Parathyroid adenoma (tissue), 2 donors: ENCODE data around the gene CTNNA1.

Experiments
- H2AFZ ChIP-seq: fragments of 300-600 bp; sonication (generic); one replicate; pipeline ENCODE4 v1.7.0; 2017; ENCODE audit warnings: antibody characterized with exemption, mild to moderate bottlenecking
- H3K27ac ChIP-seq: fragments of 300-600 bp; sonication (generic); one replicate; pipeline ENCODE4 v1.7.0; 2017
- H3K27me3 ChIP-seq: fragments of 300-600 bp; sonication (generic); one replicate; pipeline ENCODE4 v1.7.0; 2017; ENCODE audit warnings: low read length; ENCODE audit not compliant: control insufficient read depth, insufficient read depth
- H3K36me3 ChIP-seq: fragments of 300-600 bp; sonication (generic); one replicate; pipeline ENCODE4 v1.7.0; 2017; ENCODE audit warnings: low read length; ENCODE audit not compliant: control insufficient read depth, insufficient read depth
- H3K4me1 ChIP-seq: fragments of 300-600 bp; sonication (generic); one replicate; pipeline ENCODE4 v1.7.0; 2017; ENCODE audit warnings: control low read depth
- H3K4me2 ChIP-seq: fragments of 300-600 bp; sonication (generic); one replicate; pipeline ENCODE4 v1.7.0; 2017; ENCODE audit warnings: low read length
- H3K4me3 ChIP-seq: fragments of 300-600 bp; sonication (generic); one replicate; pipeline ENCODE4 v1.7.0; 2017; ENCODE audit warnings: low read depth, low read length
- H3K79me2 ChIP-seq: fragments of 300-600 bp; sonication (generic); one replicate; pipeline ENCODE4 v1.7.0; 2017; ENCODE audit warnings: control low read depth
- H3K9ac ChIP-seq: fragments of 300-600 bp; sonication (generic); one replicate; pipeline ENCODE4 v1.7.0; 2017; ENCODE audit warnings: mild to moderate bottlenecking
- H3K9me3 ChIP-seq: fragments of 300-600 bp; sonication (generic); one replicate; pipeline ENCODE4 v1.7.0; 2017; ENCODE audit warnings: low read length; ENCODE audit not compliant: control insufficient read depth
- TF ChIP-seq, protein P1 (sequence below): fragments of 300-600 bp; sonication (generic); IDR thresholded peaks from one replicate; pipeline ENCODE4 v1.7.0; 2017; ENCODE audit warnings: antibody characterized with exemption, mild to moderate bottlenecking
- donor health status: primary hyperparathyroidism.

CTNNA1 gene

DNA sequence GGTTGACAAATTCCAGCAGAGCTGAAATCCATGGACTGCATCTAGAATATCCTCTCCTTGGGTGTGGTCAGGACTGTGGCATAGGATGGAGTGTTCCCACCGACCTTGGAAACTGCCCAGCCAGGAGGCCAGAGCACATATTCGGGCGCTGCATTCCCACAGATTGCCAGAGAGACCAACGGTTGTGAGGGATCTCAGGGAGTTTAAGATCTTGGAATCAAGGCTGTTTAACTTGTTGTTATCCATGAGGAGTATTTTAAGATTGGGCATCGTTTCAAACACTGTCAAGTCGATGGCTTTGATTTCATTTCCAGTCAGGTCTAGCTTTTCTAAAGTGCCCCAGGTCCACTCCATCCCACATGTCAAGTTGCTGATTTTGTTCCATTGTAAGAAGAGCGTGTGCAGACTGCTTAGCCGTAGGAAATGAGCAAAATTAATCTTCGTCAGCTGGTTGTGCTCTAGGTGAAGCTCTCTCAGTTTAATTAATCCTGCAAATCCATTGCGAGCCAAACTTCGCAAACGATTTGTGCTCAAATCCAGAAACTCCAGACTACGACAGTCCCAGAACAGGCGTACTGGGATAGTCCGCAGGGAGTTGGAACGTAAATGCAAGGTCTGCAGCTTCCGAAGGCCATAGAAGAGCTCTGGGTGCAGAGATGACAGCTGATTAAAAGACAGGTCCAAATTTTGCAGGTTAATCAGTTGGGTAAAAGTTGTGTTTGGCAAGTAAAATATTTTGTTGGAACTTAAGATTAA is 120.4 kb downstream of the CTNNA1 start:
- H3K27ac ChIP-seq = no peak overlapping the region
- no peak overlapping the region for H3K9ac ChIP-seq
- H3K4me2 ChIP-seq = no peak overlapping the region
- no peaks in the 10 kb centered on the region for H3K9me3 ChIP-seq
- H3K79me2 ChIP-seq = peaks cover 52% of the 10 kb centered on the region
- no peak overlapping the region for H2AFZ ChIP-seq
- H3K4me1 ChIP-seq = peaks cover 26% of the 10 kb centered on the region
- no peak overlapping the region for H3K4me3 ChIP-seq
- H3K36me3 ChIP-seq = no peaks in the 10 kb centered on the region
- TF ChIP-seq, protein P1, sequence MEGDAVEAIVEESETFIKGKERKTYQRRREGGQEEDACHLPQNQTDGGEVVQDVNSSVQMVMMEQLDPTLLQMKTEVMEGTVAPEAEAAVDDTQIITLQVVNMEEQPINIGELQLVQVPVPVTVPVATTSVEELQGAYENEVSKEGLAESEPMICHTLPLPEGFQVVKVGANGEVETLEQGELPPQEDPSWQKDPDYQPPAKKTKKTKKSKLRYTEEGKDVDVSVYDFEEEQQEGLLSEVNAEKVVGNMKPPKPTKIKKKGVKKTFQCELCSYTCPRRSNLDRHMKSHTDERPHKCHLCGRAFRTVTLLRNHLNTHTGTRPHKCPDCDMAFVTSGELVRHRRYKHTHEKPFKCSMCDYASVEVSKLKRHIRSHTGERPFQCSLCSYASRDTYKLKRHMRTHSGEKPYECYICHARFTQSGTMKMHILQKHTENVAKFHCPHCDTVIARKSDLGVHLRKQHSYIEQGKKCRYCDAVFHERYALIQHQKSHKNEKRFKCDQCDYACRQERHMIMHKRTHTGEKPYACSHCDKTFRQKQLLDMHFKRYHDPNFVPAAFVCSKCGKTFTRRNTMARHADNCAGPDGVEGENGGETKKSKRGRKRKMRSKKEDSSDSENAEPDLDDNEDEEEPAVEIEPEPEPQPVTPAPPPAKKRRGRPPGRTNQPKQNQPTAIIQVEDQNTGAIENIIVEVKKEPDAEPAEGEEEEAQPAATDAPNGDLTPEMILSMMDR = no peak
- no peaks in the 10 kb centered on the region for H3K27me3 ChIP-seq

GRCh38 chr5:138874241-138874640 is 121.0 kb downstream of the CTNNA1 start:
- peaks cover 26% of the 10 kb centered on the region for H3K4me1 ChIP-seq
- no peaks in the 10 kb centered on the region for H3K27me3 ChIP-seq
- no peak overlapping the region for H3K27ac ChIP-seq
- TF ChIP-seq, protein P1 = no peak
- H3K9ac ChIP-seq = no peak overlapping the region
- H3K4me2 ChIP-seq = no peak overlapping the region
- H3K4me3 ChIP-seq = no peak overlapping the region
- H3K36me3 ChIP-seq = no peaks in the 10 kb centered on the region
- H2AFZ ChIP-seq = no peak overlapping the region
- H3K9me3 ChIP-seq = no peaks in the 10 kb centered on the region
- peaks cover 54% of the 10 kb centered on the region for H3K79me2 ChIP-seq

DNA sequence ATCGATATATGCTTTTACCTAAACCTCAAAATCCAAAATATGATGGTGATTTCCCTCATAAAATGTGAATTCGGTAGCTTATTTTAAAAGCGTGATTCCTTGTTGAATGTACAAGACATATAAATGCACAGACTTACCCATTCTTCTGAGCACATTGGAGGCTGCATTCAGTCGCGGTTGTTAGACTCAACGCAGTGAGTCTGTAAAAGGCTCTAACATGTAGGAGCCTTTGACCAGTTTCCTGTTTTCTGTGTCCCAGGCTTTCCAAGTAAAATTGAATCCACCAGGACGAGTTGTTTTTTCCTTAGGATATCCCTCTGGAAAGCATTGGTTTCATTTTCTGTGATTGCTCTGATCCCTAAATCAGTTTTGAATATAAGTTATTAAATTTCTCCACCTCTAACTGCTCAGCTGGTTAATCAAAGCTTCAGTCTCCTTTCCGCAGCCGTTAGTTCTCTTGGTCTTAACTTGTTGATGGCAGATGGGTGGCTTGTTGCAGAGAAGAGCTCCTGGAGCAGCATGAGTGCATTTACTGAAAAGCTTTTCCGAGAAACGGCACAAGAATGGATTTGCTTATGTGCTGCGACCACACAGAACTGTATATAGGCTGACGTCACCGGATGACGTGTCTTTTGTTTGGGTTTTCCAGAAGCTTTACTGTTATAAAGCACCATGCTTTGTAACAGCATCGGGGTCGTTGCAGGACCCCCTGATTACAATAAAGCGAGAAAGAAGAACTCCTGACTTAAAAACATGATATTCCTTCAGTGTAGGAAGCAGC is 121.7 kb downstream of the CTNNA1 start, which contains the start of gene LRRTM2:
TSS of gene LRRTM2 (minus strand) at position 565 of the 781 bp plus-strand sequence. CDS start at position 141, 424 bp downstream.
- H3K27me3 ChIP-seq = no peaks in the 10 kb centered on the region
- H3K36me3 ChIP-seq = no peaks in the 10 kb centered on the region
- H2AFZ ChIP-seq = no peak within 1 kb of the TSS
- H3K9ac ChIP-seq = no peak within 1 kb of the TSS
- peaks cover 50% of the 10 kb centered on the region for H3K79me2 ChIP-seq
- no peak within 1 kb of the TSS for H3K4me3 ChIP-seq
- TF ChIP-seq, protein P1 = no peak
- H3K27ac ChIP-seq = no peak within 1 kb of the TSS
- no peaks in the 10 kb centered on the region for H3K9me3 ChIP-seq
- H3K4me1 ChIP-seq = peaks cover 26% of the 10 kb centered on the region
- H3K4me2 ChIP-seq = no peak within 1 kb of the TSS

DNA sequence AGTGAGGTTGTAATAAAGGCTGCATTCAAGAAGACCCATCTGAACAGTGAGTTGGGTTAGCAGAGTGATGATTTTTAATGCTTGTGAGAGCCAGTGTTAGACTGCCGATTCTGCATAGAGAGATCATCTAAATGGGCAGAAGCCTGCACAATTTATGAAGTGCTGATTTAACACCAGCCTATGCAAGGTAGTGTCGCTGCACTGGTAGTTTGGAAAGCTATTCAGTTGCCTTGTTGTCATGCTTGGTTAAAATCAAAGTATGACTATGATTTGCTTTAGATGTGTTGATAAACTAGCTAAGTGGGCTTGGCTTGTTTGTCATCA is 122.3 kb downstream of the CTNNA1 start:
- H3K27ac ChIP-seq = no peak overlapping the region
- no peak overlapping the region for H3K4me3 ChIP-seq
- H3K79me2 ChIP-seq = peaks cover 52% of the 10 kb centered on the region
- H2AFZ ChIP-seq = no peak overlapping the region
- TF ChIP-seq, protein P1 = no peak
- H3K4me2 ChIP-seq = no peak overlapping the region
- H3K36me3 ChIP-seq = no peaks in the 10 kb centered on the region
- peaks cover 26% of the 10 kb centered on the region for H3K4me1 ChIP-seq
- no peaks in the 10 kb centered on the region for H3K9me3 ChIP-seq
- no peaks in the 10 kb centered on the region for H3K27me3 ChIP-seq
- H3K9ac ChIP-seq = no peak overlapping the region
